Neural cell (in vitro differentiated cells): ENCODE data around the gene CYP3A7. TPM values are rescaled to one million over a fixed set of nuclear protein-coding genes. Genes with fewer than 3 reads are reported as not detected.
"Not testable (repeated sequence)": the region's sequence is repeated elsewhere in the genome, so short reads cannot be mapped to it uniquely, and the experiment has no call there.

Source experiments
- H2AFZ ChIP-seq: fragments of 200-600, 300-800 bp; sonication (generic), shearing (Covaris generic); 2 replicates; pipeline ENCODE4 v1.6.0; 2014; ENCODE audit warnings: low read depth, mild to moderate bottlenecking, antibody characterized with exemption, low read length, moderate library complexity
- H3F3A ChIP-seq: fragments of 200-600 bp; shearing (Covaris generic); 2 replicates; pipeline ENCODE4 v1.6.1; 2016; ENCODE audit warnings: mild to moderate bottlenecking, moderate library complexity, mixed read lengths, antibody characterized with exemption, low read length; ENCODE audit not compliant: insufficient read depth, poor library complexity, severe bottlenecking
- H3K27ac ChIP-seq: fragments of 200-600, 300-800 bp; sonication (generic), shearing (Covaris generic); 2 replicates; pipeline ENCODE4 v1.5.1; 2014; ENCODE audit warnings: mild to moderate bottlenecking, low read length, moderate library complexity
- H3K27me3 ChIP-seq: fragments of 300-800, 200-600 bp; sonication (generic), shearing (Covaris generic); 2 replicates; pipeline ENCODE4 v1.6.0; 2014; ENCODE audit warnings: mild to moderate bottlenecking, low read depth, low read length, moderate library complexity; ENCODE audit not compliant: insufficient read depth
- H3K36me3 ChIP-seq: fragments of 300-800, 200-600 bp; sonication (generic), shearing (Covaris generic); 2 replicates; pipeline ENCODE4 v1.5.1; 2014; ENCODE audit warnings: mild to moderate bottlenecking, antibody characterized with exemption, low read length, moderate library complexity; ENCODE audit not compliant: insufficient read depth
- H3K4me2 ChIP-seq: fragments of 300-800, 200-600 bp; sonication (generic), shearing (Covaris generic); 2 replicates; pipeline ENCODE4 v1.6.0; 2014; ENCODE audit warnings: mild to moderate bottlenecking, low read length
- H3K4me3 ChIP-seq: fragments of 300-800, 200-600 bp; sonication (generic), shearing (Covaris generic); 2 replicates; pipeline ENCODE4 v1.5.1; 2014; ENCODE audit warnings: mild to moderate bottlenecking, low read length, moderate library complexity
- H3K79me2 ChIP-seq: fragments of 200-600 bp; shearing (Covaris generic); replicated peaks from 2 replicates; pipeline ENCODE4 v1.6.0; 2014; ENCODE audit warnings: mild to moderate bottlenecking, low read length, moderate library complexity; ENCODE audit not compliant: insufficient read depth
- H3K9ac ChIP-seq: fragments of 300-800, 200-600 bp; sonication (generic), shearing (Covaris generic); 2 replicates; pipeline ENCODE4 v1.6.1; 2016; ENCODE audit warnings: mild to moderate bottlenecking, low read length, mixed read lengths
- H3K9me2 ChIP-seq: fragments of 200-600 bp; shearing (Covaris generic); 2 replicates; pipeline ENCODE4 v1.6.1; 2016; ENCODE audit warnings: mild to moderate bottlenecking, low read length, mixed read lengths; ENCODE audit not compliant: insufficient read depth
- H3K9me3 ChIP-seq: fragments of 200-600, 300-800 bp; sonication (generic), shearing (Covaris generic); 2 replicates; pipeline ENCODE4 v1.6.1; 2016; ENCODE audit warnings: mild to moderate bottlenecking, mixed run types, low read length, moderate library complexity, mixed read lengths
- H4K20me1 ChIP-seq: fragments of 200-600 bp; shearing (Covaris generic); 2 replicates; pipeline ENCODE4 v1.6.1; 2016; ENCODE audit warnings: mild to moderate bottlenecking, mixed run types; ENCODE audit not compliant: insufficient read depth
- EP300 ChIP-seq: fragments of 450-650 bp; conservative IDR thresholded peaks from 2 replicates; pipeline ENCODE4 v1.6.1; 2014; ENCODE audit warnings: antibody characterized with exemption, mild to moderate bottlenecking, moderate library complexity; ENCODE audit not compliant: poor library complexity, severe bottlenecking
- EZH2 ChIP-seq: fragments of 200-600, 300-800 bp; shearing (Covaris generic), sonication (generic); IDR thresholded peaks from 2 replicates; pipeline ENCODE4 v1.6.1; 2014; ENCODE audit warnings: antibody characterized with exemption, low read length, borderline replicate concordance, mild to moderate bottlenecking; ENCODE audit not compliant: insufficient read depth, poor library complexity, severe bottlenecking
- MXI1 ChIP-seq: fragments of 450-650 bp; conservative IDR thresholded peaks from 2 replicates; pipeline ENCODE4 v1.6.1; 2014; ENCODE audit warnings: antibody characterized with exemption, mild to moderate bottlenecking; ENCODE audit not compliant: poor library complexity, severe bottlenecking
- POLR2AphosphoS5 ChIP-seq: IDR thresholded peaks from 2 replicates; pipeline ENCODE4 v1.6.1; 2012
- RAD21 ChIP-seq: fragments of 450-650 bp; conservative IDR thresholded peaks from 2 replicates; pipeline ENCODE4 v1.6.1; 2014; ENCODE audit warnings: antibody characterized with exemption, mild to moderate bottlenecking, moderate library complexity
- SMC3 ChIP-seq: fragments of 450-650 bp; conservative IDR thresholded peaks from 2 replicates; pipeline ENCODE4 v1.6.1; 2014; ENCODE audit warnings: antibody characterized with exemption, mild to moderate bottlenecking, moderate library complexity; ENCODE audit not compliant: poor library complexity
- TAF1 ChIP-seq: IDR thresholded peaks from 2 replicates; pipeline ENCODE4 v1.6.1; 2012; ENCODE audit warnings: low read depth
- polyA plus RNA-seq: library from polyadenylated mRNA; depleted of rRNA; stranded (reverse); fragments of >200 nt; gene quantifications from 2 replicates; pipeline ENCODE4 v1.2.3, GENCODE V29; 2014
- TF ChIP-seq, protein P1 (sequence below): fragments of 450-650 bp; IDR thresholded peaks from 2 replicates; pipeline ENCODE4 v1.5.1; 2014; ENCODE audit warnings: antibody characterized with exemption, mild to moderate bottlenecking, moderate library complexity; ENCODE audit not compliant: poor library complexity, severe bottlenecking
- TF ChIP-seq, protein P2 (sequence below): IDR thresholded peaks from 2 replicates; pipeline ENCODE4 v1.6.1; 2012; ENCODE audit warnings: borderline replicate concordance

CYP3A7 gene
- polyA plus RNA-seq, 1 donor from 2014 or later: not detected

DNA sequence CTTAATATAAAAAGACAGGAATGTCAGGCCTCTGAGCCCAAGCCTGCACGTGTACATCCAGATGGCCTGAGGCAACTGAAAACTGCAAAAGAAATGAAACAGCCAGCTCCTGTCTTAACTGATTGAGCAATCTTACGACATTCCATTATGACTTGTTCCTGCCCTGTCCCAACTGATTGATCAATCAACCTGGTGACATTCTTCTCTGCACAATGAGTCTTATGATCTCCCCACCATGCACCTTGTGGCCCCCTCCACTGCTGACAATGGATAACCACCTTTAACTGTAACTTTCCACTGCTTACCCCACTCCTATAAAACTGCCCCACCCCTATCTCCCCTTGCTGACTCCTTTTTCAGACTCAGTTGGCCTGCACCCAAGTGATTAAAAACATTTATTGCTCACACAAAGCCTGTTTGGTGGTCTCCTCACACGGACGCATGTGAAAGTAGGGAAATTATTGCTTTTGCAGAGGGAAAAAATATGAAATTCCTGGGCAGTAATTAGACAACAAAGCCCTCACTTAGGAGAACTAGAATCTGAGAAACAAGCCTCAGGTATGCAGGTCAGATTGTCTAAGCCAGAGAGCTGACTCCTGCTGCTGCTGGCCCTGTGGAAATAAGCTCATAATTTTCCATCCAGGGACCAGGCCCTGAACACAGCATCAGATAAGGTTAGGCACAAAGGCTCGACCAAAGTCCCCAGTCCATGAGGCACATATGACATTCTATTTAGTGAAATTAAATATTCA is 5.3 kb downstream of the CYP3A7 start:
- no peak overlapping the region for H2AFZ ChIP-seq
- H3K9ac ChIP-seq: no peak overlapping the region
- no peak overlapping the region for H3K4me2 ChIP-seq
- TF ChIP-seq SMC3 (no peak), EZH2 (no peak), TAF1 (no peak), EP300 (no peak), MXI1 (no peak), RAD21 (no peak), POLR2AphosphoS5 (no peak)
- TF ChIP-seq, protein P1, sequence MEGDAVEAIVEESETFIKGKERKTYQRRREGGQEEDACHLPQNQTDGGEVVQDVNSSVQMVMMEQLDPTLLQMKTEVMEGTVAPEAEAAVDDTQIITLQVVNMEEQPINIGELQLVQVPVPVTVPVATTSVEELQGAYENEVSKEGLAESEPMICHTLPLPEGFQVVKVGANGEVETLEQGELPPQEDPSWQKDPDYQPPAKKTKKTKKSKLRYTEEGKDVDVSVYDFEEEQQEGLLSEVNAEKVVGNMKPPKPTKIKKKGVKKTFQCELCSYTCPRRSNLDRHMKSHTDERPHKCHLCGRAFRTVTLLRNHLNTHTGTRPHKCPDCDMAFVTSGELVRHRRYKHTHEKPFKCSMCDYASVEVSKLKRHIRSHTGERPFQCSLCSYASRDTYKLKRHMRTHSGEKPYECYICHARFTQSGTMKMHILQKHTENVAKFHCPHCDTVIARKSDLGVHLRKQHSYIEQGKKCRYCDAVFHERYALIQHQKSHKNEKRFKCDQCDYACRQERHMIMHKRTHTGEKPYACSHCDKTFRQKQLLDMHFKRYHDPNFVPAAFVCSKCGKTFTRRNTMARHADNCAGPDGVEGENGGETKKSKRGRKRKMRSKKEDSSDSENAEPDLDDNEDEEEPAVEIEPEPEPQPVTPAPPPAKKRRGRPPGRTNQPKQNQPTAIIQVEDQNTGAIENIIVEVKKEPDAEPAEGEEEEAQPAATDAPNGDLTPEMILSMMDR: no peak
- TF ChIP-seq, protein P2, sequence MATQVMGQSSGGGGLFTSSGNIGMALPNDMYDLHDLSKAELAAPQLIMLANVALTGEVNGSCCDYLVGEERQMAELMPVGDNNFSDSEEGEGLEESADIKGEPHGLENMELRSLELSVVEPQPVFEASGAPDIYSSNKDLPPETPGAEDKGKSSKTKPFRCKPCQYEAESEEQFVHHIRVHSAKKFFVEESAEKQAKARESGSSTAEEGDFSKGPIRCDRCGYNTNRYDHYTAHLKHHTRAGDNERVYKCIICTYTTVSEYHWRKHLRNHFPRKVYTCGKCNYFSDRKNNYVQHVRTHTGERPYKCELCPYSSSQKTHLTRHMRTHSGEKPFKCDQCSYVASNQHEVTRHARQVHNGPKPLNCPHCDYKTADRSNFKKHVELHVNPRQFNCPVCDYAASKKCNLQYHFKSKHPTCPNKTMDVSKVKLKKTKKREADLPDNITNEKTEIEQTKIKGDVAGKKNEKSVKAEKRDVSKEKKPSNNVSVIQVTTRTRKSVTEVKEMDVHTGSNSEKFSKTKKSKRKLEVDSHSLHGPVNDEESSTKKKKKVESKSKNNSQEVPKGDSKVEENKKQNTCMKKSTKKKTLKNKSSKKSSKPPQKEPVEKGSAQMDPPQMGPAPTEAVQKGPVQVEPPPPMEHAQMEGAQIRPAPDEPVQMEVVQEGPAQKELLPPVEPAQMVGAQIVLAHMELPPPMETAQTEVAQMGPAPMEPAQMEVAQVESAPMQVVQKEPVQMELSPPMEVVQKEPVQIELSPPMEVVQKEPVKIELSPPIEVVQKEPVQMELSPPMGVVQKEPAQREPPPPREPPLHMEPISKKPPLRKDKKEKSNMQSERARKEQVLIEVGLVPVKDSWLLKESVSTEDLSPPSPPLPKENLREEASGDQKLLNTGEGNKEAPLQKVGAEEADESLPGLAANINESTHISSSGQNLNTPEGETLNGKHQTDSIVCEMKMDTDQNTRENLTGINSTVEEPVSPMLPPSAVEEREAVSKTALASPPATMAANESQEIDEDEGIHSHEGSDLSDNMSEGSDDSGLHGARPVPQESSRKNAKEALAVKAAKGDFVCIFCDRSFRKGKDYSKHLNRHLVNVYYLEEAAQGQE: no peak
- H3K9me2 ChIP-seq: no peaks in the 10 kb centered on the region
- H3K79me2 ChIP-seq: no peaks in the 10 kb centered on the region
- H3K27me3 ChIP-seq: no peaks in the 10 kb centered on the region
- no peaks in the 10 kb centered on the region for H3F3A ChIP-seq
- H3K27ac ChIP-seq: no peak overlapping the region
- H3K4me3 ChIP-seq: no peak overlapping the region
- no peaks in the 10 kb centered on the region for H3K36me3 ChIP-seq
- H3K9me3 ChIP-seq: no peaks in the 10 kb centered on the region
- H4K20me1 ChIP-seq: no peaks in the 10 kb centered on the region

DNA sequence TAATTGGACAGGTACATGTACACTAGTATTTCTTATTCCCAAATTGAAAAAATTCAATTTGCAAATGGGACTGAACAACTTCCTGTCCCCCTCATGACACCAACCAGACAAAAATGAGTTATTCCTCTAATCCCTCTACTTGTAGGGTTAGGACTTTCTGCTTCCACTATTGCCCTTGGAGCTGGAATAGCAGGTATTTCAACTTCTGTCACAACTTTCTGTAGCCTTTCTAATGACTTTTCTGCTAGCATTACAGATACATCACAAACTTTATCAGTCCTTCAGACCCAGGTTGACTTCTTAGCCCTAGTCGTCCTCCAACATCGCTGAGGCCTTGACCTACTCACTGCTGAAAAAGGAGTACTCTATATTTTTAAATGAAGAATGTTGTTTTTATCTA is 6.4 kb downstream of the CYP3A7 start:
- Histone ChIP-seq H3K4me2 (no peak overlapping the region), H2AFZ (no peak overlapping the region), H3F3A (no peaks in the 10 kb centered on the region), H3K36me3 (no peaks in the 10 kb centered on the region), H3K27me3 (no peaks in the 10 kb centered on the region), H3K9ac (no peak overlapping the region), H3K4me3 (no peak overlapping the region), H4K20me1 (no peaks in the 10 kb centered on the region), H3K79me2 (no peaks in the 10 kb centered on the region), H3K9me3 (no peaks in the 10 kb centered on the region), H3K27ac (no peak overlapping the region), H3K9me2 (no peaks in the 10 kb centered on the region)
- TF ChIP-seq POLR2AphosphoS5 (no peak), RAD21 (no peak), TAF1 (no peak), EP300 (no peak), SMC3 (no peak), MXI1 (no peak), EZH2 (no peak)
- TF ChIP-seq, protein P1: no peak
- TF ChIP-seq, protein P2: no peak

DNA sequence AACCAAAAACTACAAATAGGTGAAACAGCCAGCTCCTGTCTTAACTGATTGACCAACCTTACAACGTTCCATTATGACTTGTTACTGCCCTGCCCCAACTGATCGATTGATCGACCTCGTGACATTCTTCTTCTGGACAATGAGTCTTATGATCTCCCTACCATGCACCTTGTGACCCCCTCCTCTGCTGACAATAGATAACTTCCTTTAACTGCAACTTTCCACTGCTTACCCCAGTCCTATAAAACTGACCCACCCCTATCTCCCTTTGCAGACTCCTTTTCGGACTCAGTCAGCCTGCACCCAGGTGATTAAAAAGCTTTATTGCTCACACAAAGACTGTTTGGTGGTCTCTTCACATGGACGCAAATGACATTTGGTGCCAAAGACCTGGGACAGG is 11.8 kb downstream of the CYP3A7 start:
- H4K20me1 ChIP-seq, H3K36me3 ChIP-seq, H3K27me3 ChIP-seq, H3K9me3 ChIP-seq, H3K9me2 ChIP-seq, H3K9ac ChIP-seq, H3K4me3 ChIP-seq, H3K4me2 ChIP-seq, H3F3A ChIP-seq, H3K27ac ChIP-seq, H3K79me2 ChIP-seq, H2AFZ ChIP-seq: not testable (repeated sequence)
